HepG2 (cell line): ENCODE data around the gene MACROD2. TPM values are rescaled to one million over a fixed set of nuclear protein-coding genes. Genes with fewer than 3 reads are reported as not detected.

ENCODE experiments used
- AGO1 ChIP-seq: fragments of 200-400 bp; formaldehyde crosslinking; IDR thresholded peaks from 2 replicates; pipeline ENCODE4 v1.6.1; 2017; ENCODE audit warnings: mild to moderate bottlenecking, low read depth, low read length, moderate library complexity; ENCODE audit not compliant: poor library complexity, severe bottlenecking
- BORCS8-MEF2B ChIP-seq: sonication (generic); formaldehyde crosslinking; IDR thresholded peaks from 2 replicates; pipeline ENCODE4 v1.8.0; 2022; ENCODE audit warnings: mild to moderate bottlenecking, missing genetic modification reagents
- BRF2 ChIP-seq: sonication (generic); formaldehyde crosslinking; IDR thresholded peaks from 2 replicates; pipeline ENCODE4 v1.8.1; 2022; ENCODE audit warnings: mild to moderate bottlenecking, missing genetic modification reagents
- HDAC1 ChIP-seq: sonication (generic); formaldehyde crosslinking; IDR thresholded peaks from 2 replicates; pipeline ENCODE4 v1.5.1; 2020; ENCODE audit warnings: mild to moderate bottlenecking, missing genetic modification reagents
- HNF4A ChIP-seq: sonication (generic); formaldehyde crosslinking; IDR thresholded peaks from 2 replicates; pipeline ENCODE4 v1.4.0; 2020; ENCODE audit warnings: missing genetic modification reagents
- KAT7 ChIP-seq: IDR thresholded peaks from 2 replicates; pipeline ENCODE4 v1.6.1; 2018; ENCODE audit warnings: borderline replicate concordance, missing compliant biosample characterization
- MTA1 ChIP-seq: sonication (generic); formaldehyde crosslinking; IDR thresholded peaks from 2 replicates; pipeline ENCODE4 v1.4.0; 2020; ENCODE audit warnings: missing genetic modification reagents, mild to moderate bottlenecking, borderline replicate concordance
- PHF21A ChIP-seq: sonication (generic); formaldehyde crosslinking; IDR thresholded peaks from 2 replicates; pipeline ENCODE4 v1.5.0; 2020; ENCODE audit warnings: mild to moderate bottlenecking, missing genetic modification reagents
- SAFB2 ChIP-seq: sonication (generic); formaldehyde crosslinking; IDR thresholded peaks from 2 replicates; pipeline ENCODE4 v1.5.1; 2020; ENCODE audit warnings: missing genetic modification reagents, low read depth, mild to moderate bottlenecking, borderline replicate concordance
- SIN3A ChIP-seq: IDR thresholded peaks from 2 replicates; pipeline ENCODE4 v1.6.1; 2011; ENCODE audit warnings: low read depth, mild to moderate bottlenecking, control low read depth, low read length, borderline replicate concordance
- TAF15 ChIP-seq: fragments of 200-400 bp; formaldehyde crosslinking; IDR thresholded peaks from one replicate; pipeline ENCODE4 v1.6.1; 2018; ENCODE audit warnings: mild to moderate bottlenecking, low read depth, low read length; ENCODE audit not compliant: poor library complexity, severe bottlenecking
- TMF1 ChIP-seq: sonication (generic); formaldehyde crosslinking; IDR thresholded peaks from 2 replicates; pipeline ENCODE4 v1.8.1; 2022; ENCODE audit warnings: low read depth, missing genetic modification reagents
- TOPORS ChIP-seq: sonication (generic); formaldehyde crosslinking; IDR thresholded peaks from 2 replicates; pipeline ENCODE4 v1.8.0; 2023; ENCODE audit warnings: mild to moderate bottlenecking, missing genetic modification reagents
- ZBTB26 ChIP-seq: IDR thresholded peaks from 2 replicates; pipeline ENCODE4 v1.6.1; 2016; ENCODE audit warnings: missing compliant biosample characterization, missing genetic modification reagents, borderline replicate concordance
- ZMAT5 ChIP-seq: sonication (generic); formaldehyde crosslinking; IDR thresholded peaks from 2 replicates; pipeline ENCODE4 v1.5.0; 2020; ENCODE audit warnings: mild to moderate bottlenecking, low read depth, missing genetic modification reagents, borderline replicate concordance
- ZNF142 ChIP-seq: sonication (generic); formaldehyde crosslinking; IDR thresholded peaks from 2 replicates; pipeline ENCODE4 v1.4.0; 2020; ENCODE audit warnings: missing genetic modification reagents
- ZNF280B ChIP-seq: sonication (generic); formaldehyde crosslinking; IDR thresholded peaks from 2 replicates; pipeline ENCODE4 v1.5.0; 2020; ENCODE audit warnings: missing genetic modification reagents, mild to moderate bottlenecking, borderline replicate concordance
- ZNF382 ChIP-seq: sonication (generic); formaldehyde crosslinking; IDR thresholded peaks from 2 replicates; pipeline ENCODE4 v1.5.0; 2020; ENCODE audit warnings: missing genetic modification reagents, mild to moderate bottlenecking, borderline replicate concordance
- ZNF776 ChIP-seq: sonication (generic); formaldehyde crosslinking; IDR thresholded peaks from 2 replicates; pipeline ENCODE4 v1.4.0; 2020; ENCODE audit warnings: mild to moderate bottlenecking, missing genetic modification reagents
- ZSCAN22 ChIP-seq: sonication (generic); formaldehyde crosslinking; IDR thresholded peaks from 2 replicates; pipeline ENCODE4 v1.4.0; 2020; ENCODE audit warnings: mild to moderate bottlenecking, missing genetic modification reagents
- polyA plus RNA-seq, 8 experiments: library from polyadenylated mRNA; depleted of rRNA in 3 of 8; stranded (reverse) in 7 of 8; unstranded in 1 of 8; fragments of >200 nt; fragmentation: Illumina TruSeq in 4 of 8; extraction: Trizol in 4 of 8; gene quantifications; 2 replicates each; pipeline versions ENCODE4 v1.2.1 to v1.2.3, GENCODE V29; 2011 to 2016; ENCODE audit warnings: low read depth in 4 of 8, missing spikeins in 1 of 8, mixed read lengths in 1 of 8; ENCODE audit not compliant: insufficient read depth in 1 of 8
- total RNA-seq, 5 experiments: library from RNA; depleted of rRNA; stranded (reverse); fragments of >200 nt; fragmentation: Illumina TruSeq; extraction: Trizol; gene quantifications; 2 replicates each; pipeline ENCODE4 v1.2.3, GENCODE V29; 2016; ENCODE audit warnings: low read depth in 1 of 5

MACROD2 gene
- total and polyA plus RNA-seq, 2 of the 13 experiments (the other 11 are each of a cell fraction or from before 2014, with no cell fraction given) = 0.13 to 0.51 TPM

- TF ChIP-seq ZMAT5 (CRISPR knock-in tag) (no peak), TMF1 (no peak), PHF21A (CRISPR knock-in tag) (no peak), AGO1 (no peak), ZNF280B (no peak), MTA1 (CRISPR knock-in tag) (no peak), HNF4A (CRISPR knock-in tag) (no peak), TOPORS (CRISPR knock-in tag) (no peak), KAT7 (CRISPR knock-in tag) (0 out of 2 replicates have a peak, but pooled peaks have one; percentile 42), TAF15 (no peak), ZNF142 (CRISPR knock-in tag) (no peak), ZBTB26 (CRISPR knock-in tag) (no peak), SIN3A (no peak), ZNF382 (CRISPR knock-in tag) (no peak), ZSCAN22 (CRISPR knock-in tag) (no peak), ZNF776 (no peak), SAFB2 (CRISPR knock-in tag) (no peak), BORCS8-MEF2B (CRISPR knock-in tag) (no peak), BRF2 (CRISPR knock-in tag) (no peak), HDAC1 (CRISPR knock-in tag) (0 out of 2 replicates have a peak, but pooled peaks have one; percentile 36)
Measured at GRCh38 chr20:13995841-13996240, 525 bp downstream of the MACROD2 start (continued).
